GM21619 (cell line): ENCODE results near the gene APBA2.
"Not testable (repeated sequence)": the region's sequence is repeated elsewhere in the genome, so short reads cannot be mapped to it uniquely, and the experiment has no call there.

Source experiments
- ATAC-seq: cut with Tn5 transposase; IDR thresholded peaks from one replicate; pipeline ENCODE4 v1.9.1; 2021; ENCODE audit not compliant: unreplicated experiment

APBA2 gene

DNA sequence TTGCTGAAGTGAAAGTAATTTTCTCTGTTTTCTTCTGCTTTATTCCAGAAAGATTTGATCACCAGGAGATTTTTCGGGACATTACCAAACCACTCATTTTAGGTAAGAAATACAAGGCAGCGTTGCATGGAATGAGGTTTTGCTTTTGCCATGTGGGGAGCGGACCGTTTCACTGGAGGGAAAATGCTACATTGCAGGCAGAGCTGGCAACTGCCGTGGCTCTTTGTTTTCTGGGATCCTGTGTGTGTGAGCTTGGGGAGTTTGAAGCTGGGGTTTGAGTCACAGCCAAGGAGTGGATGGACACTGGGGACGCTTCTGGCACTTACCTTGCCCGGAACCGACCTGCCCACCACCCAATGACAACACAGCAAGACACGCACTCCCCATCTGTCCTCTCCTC lies 109.9 kb downstream of the APBA2 start:
- ATAC-seq: no peak

DNA sequence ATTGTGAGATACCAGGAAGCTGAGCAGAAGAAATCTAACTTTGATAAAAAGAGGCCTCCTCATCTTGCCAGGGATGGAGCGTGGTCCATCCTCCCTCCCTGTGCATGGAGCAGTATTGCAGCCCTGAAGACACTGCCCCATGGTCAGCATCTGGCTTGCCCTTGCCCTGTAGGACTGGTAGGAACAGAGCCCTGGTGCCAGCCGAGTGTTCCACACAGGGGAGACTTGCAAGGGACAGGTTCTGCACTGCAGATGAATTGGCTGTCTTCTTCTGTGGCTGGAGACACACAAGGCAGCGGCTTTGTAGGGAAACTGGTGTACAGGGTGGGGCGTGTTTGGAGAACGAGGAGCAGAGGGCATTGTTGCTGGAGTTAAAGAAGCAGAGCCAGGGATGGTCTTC lies 110.5 kb downstream of the APBA2 start:
- ATAC-seq: no peak

GRCh38 chr15:28996953-28997352 lies 111.2 kb downstream of the APBA2 start:
- no peak for ATAC-seq

DNA sequence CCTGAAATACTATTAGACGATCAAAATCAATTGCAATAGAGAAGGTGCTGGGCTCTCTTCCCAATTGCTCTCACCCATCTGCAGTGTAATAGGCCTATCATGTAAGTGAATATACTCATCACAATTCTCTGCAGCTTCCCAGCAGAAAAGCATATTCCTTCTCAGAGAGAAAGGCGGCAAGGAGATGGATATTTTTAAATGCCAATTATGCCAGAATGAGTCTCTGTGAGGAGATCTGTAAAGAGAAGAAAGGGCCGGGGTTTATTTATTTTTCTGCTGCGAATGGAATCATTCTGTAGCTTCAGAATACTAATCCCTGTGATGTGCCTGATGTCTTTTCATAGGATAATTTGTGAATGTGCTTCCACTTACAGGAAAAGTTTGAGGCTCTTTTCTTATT lies 112.0 kb downstream of the APBA2 start:
- ATAC-seq: no peak

DNA sequence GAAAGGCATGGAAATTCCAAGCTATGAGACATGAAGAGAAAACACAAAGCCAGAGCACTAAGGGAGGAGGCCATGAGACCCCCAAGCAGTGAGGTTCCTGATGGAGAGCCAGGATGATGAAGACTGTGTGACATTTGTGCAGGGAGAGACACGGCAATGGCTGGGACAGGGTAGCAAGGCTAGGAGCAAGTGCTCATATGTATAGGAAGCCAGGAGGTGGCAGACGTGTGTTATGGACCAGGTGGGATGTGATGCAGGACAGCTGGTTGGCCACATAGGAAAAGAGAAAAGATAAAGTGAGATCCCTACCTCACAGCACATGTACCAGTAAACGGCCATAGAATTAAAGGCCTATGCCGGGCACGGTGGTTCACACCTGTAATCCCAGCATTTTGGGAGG lies 112.7 kb downstream of the APBA2 start:
- ATAC-seq: no peak

DNA sequence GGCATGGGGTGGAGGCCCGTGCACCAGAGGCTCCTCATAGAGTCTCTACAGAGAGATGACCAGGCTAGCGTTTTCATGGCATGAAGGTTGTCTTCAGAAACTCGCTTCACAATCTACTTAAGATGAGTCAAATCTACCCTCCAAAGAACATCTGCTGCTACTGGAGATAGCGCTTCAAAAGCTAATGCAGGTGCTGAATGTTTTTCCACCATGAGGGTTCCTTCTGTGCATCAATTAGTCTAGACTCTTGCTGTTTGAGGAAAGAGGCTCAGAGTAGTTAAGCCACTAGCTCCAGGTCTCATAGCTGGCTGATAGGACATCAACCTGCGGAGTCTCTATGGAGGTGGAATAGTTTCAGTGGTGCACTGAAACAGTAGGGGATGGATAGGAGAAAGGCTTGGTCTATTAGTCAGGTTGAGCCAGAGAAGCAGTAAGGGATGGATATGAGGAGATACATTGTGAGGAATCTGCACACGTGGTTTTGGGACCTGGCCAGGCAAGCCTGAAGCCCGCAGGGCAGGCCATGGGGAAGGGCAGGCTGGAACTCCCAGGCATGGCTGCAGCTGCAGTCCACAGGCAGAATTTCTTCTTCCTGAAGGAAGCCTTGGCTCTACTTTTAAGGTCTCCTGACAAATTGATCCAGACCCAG lies 117.5 kb downstream of the APBA2 start:
- no peak for ATAC-seq

DNA sequence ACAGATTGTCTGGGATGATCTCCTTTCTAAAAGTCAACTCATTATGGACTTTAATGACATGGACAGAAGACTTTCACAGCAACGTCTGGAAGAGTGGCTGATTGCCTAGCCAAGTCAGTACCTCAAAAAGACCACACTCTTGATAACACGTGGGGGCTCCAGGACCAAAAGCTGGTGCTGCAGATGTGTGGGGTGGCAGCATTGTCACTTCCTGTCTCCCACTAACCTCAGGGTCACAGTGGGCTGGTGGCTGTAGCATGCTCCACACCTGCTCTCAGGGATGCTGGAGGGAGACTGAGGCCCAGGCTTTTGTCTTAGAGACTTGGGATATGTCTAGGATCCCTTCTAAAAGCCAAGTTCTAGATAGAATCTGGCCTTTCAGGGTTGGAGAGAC lies 118.1 kb downstream of the APBA2 start:
- ATAC-seq: no peak

- no peak for ATAC-seq
Measured at GRCh38 chr15:29005931-29006330, 120.2 kb downstream of the APBA2 start.

GRCh38 chr15:29008846-29009245 lies 123.1 kb downstream of the APBA2 start:
- ATAC-seq: no peak

- ATAC-seq: no peak
Measured at GRCh38 chr15:29012097-29012496, 126.3 kb downstream of the APBA2 start.

GRCh38 chr15:29014493-29014892 lies 128.7 kb downstream of the APBA2 start:
- ATAC-seq: no peak

GRCh38 chr15:29016518-29016917 lies 130.7 kb downstream of the APBA2 start:
- no peak for ATAC-seq

DNA sequence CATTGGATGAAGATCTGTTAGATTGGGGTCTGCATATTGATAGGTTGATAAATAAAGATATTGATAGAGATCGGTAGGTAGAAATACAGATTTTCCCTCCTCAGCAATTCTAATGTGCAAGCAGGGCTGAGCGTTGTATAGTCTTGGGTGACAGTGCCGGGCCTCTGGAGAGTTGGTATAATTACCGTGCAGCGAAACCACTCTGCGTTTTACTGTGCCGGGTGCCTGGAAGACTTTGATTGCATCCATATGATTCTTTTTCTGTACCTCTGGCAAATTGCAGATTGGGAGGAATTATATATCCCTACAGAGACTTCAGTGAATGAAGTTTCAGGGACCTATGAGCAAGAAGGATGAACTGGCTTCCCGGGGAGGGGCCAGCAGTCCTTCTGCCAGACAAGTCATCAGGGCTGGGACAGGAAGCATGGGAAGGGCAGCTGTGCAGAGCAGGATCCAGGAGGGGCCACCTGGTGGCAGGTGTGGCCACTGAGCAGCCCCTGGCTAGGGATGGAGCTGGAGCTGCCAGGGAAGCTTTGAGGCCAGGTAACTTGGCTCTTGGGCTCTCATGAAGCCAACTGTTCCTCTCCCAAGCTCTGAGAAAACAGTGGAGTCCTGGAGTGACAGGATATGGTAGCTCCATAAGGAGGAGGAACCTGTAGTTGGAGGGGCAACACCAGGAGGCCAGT lies 132.5 kb downstream of the APBA2 start:
- ATAC-seq: no peak

DNA sequence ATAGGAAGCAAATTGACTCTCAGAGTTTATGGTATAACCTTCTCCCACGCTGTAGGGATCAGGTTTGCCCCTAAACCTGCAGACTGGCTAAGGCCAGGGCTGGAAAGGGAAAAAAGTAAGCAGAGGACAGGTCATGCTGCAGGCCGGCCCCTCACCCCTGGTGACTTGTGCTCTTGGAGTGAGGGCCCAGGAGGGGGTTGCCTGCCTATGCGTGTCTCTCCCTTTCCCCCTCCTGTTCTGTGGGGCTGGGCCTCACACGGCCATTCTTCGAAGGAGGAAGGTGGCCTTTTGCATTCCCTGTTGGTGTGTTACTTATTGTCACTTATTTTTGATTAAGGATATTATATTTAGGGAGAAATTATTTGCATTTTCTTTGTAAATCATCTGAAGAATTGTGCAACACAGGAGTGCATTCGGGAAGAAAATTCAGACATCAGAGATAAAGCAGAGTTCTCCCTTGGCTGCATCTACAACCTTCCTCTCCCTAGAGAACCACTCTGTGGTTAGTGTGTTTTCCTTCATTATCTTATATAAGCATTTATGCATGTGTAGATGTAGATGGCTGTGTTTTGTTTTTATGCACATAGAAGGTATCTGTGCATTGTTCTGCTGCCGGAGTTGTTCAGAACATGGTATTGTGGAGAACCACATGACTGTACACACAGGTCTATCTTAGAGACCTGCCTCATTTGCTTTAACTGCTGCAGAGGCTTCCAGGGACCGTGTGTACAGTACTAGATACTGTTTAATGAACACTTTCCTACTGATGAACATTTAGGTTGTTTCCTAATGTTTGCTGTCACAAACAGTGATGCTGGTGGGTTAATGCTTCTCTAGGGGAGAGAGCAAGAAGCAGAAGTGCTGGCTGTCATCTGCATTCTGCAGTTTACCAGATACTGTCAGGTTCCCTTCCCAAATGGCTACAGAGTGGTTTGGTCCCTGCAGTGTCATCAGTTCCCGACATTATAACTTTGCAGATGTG lies 133.5 kb downstream of the APBA2 start:
- no peak for ATAC-seq

GRCh38 chr15:29021857-29022256 lies 136.1 kb downstream of the APBA2 start:
- no peak for ATAC-seq

- no peak for ATAC-seq
Measured at GRCh38 chr15:29024662-29025061, 138.9 kb downstream of the APBA2 start.

DNA sequence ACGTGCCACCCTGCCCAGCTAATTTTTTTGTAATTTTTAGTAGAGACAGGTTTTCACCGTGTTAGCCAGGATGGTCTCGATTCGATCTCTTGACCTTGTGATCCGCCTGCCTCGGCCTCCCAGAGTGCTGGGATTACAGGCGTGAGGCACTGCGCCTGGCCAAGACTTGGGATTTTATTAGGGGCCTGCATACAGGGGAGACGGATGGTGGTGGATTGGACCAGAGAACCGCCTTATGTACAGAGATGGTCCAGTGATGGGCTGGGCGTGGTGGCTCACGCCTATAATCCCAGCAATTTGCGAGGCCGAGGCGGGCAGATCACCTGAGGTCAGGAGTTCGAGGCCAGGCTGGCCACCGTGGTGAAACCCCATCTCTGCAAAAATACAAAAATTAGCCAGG lies 139.6 kb downstream of the APBA2 start:
- not testable (repeated sequence) for ATAC-seq

- ATAC-seq: not testable (repeated sequence)
Measured at GRCh38 chr15:29028158-29028557, 142.4 kb downstream of the APBA2 start.

GRCh38 chr15:29029651-29030195 lies 143.9 kb downstream of the APBA2 start:
- ATAC-seq: no peak

GRCh38 chr15:29031502-29032228 lies 145.9 kb downstream of the APBA2 start:
- no peak for ATAC-seq

GRCh38 chr15:29032229-29032625 lies 146.5 kb downstream of the APBA2 start:
- ATAC-seq: no peak
